Hepatocyte (in vitro differentiated cells): Measurements from ENCODE around the gene ARL15. TPM values are rescaled to one million over a fixed set of nuclear protein-coding genes. Genes with fewer than 3 reads are reported as not detected.

Experiments used
- DNase-seq: peaks from one replicate; pipeline ENCODE4 v3.0.0-alpha.2; 2016; ENCODE audit warnings: low spot score
- H2AFZ ChIP-seq: fragments of 200-600 bp; sonication (generic); 2 replicates; pipeline ENCODE4 v1.6.0; 2016; ENCODE audit warnings: antibody characterized with exemption, mild to moderate bottlenecking
- H3K27ac ChIP-seq: fragments of 200-600 bp; sonication (generic); 2 replicates; pipeline ENCODE4 v1.5.1; 2016; ENCODE audit warnings: mild to moderate bottlenecking
- H3K27me3 ChIP-seq: fragments of 200-600 bp; sonication (generic); 2 replicates; pipeline ENCODE4 v1.6.1; 2016
- H3K36me3 ChIP-seq: fragments of 200-600 bp; sonication (generic); replicated peaks from 2 replicates; pipeline ENCODE4 v1.5.1; 2016; ENCODE audit warnings: low read depth; ENCODE audit not compliant: insufficient read depth
- H3K4me1 ChIP-seq: fragments of 200-600 bp; sonication (generic); 2 replicates; pipeline ENCODE4 v1.5.1; 2016; ENCODE audit warnings: mild to moderate bottlenecking, moderate library complexity; ENCODE audit not compliant: insufficient read depth
- H3K4me2 ChIP-seq: fragments of 200-600 bp; sonication (generic); 2 replicates; pipeline ENCODE4 v1.6.0; 2016
- H3K4me3 ChIP-seq: fragments of 200-600 bp; sonication (generic); 2 replicates; pipeline ENCODE4 v1.5.1; 2016; ENCODE audit warnings: mild to moderate bottlenecking
- H3K79me2 ChIP-seq: fragments of 200-600 bp; sonication (generic); 2 replicates; pipeline ENCODE4 v1.6.0; 2017; ENCODE audit warnings: mild to moderate bottlenecking
- H3K9me2 ChIP-seq: fragments of 200-600 bp; sonication (generic); replicated peaks from 2 replicates; pipeline ENCODE4 v1.6.0; 2017; ENCODE audit warnings: mild to moderate bottlenecking; ENCODE audit not compliant: insufficient read depth
- H3K9me3 ChIP-seq: fragments of 200-600 bp; sonication (generic); 2 replicates; pipeline ENCODE4 v1.5.1; 2016; ENCODE audit warnings: low read depth, mild to moderate bottlenecking
- H4K20me1 ChIP-seq: fragments of 200-600 bp; sonication (generic); 2 replicates; pipeline ENCODE4 v1.6.0; 2016; ENCODE audit warnings: mild to moderate bottlenecking; ENCODE audit not compliant: insufficient read depth, poor library complexity, severe bottlenecking
- CTCF ChIP-seq: fragments of 200-600 bp; sonication (generic); IDR thresholded peaks from 2 replicates; pipeline ENCODE4 v1.5.1; 2016; ENCODE audit warnings: antibody characterized with exemption, mild to moderate bottlenecking; ENCODE audit not compliant: poor library complexity
- EZH2 ChIP-seq: fragments of 200-600 bp; sonication (generic); IDR thresholded peaks from 2 replicates; pipeline ENCODE4 v1.6.1; 2016; ENCODE audit warnings: antibody characterized with exemption, mild to moderate bottlenecking, borderline replicate concordance
- EZH2phosphoT487 ChIP-seq: fragments of 200-600 bp; sonication (generic); IDR thresholded peaks from one replicate; pipeline ENCODE4 v1.6.1; 2018; ENCODE audit warnings: antibody characterized with exemption, mild to moderate bottlenecking, low read depth, moderate library complexity; ENCODE audit not compliant: unreplicated experiment, severe bottlenecking
- WGBS: methylation state at CpG from one replicate; pipeline ENCODE4 v1.1.6; 2016; ENCODE audit warnings: low lambda C conversion rate; ENCODE audit errors: missing lambda C conversion rate; 5-methylcytosine and 5-hydroxymethylcytosine counted together
- polyA plus RNA-seq: library from polyadenylated mRNA; unstranded; fragments of >200 nt; fragmentation: Nextera tagmentation; extraction: Ambion mirVana; gene quantifications from 2 replicates; pipeline ENCODE4 v1.2.1, GENCODE V29; 2016
- total RNA-seq: library from RNA; depleted of rRNA; stranded (reverse); fragments of >200 nt; gene quantifications from 2 replicates; pipeline ENCODE4 v1.2.3, GENCODE V29; 2014

Gene ARL15
- total and polyA plus RNA-seq, 2 experiments from 2014 or later: 13.3 to 66.3 TPM

GRCh38 chr5:53895091-53895683, 415.2 kb downstream of the ARL15 start:
- Histone ChIP-seq H3K36me3 (no peaks in the 10 kb centered on the region), H3K4me2 (no peak overlapping the region), H3K4me3 (no peak overlapping the region), H4K20me1 (no peaks in the 10 kb centered on the region), H3K27ac (no peak overlapping the region), H2AFZ (no peak overlapping the region), H3K27me3 (no peaks in the 10 kb centered on the region), H3K4me1 (no peaks in the 10 kb centered on the region), H3K79me2 (no peaks in the 10 kb centered on the region), H3K9me3 (no peaks in the 10 kb centered on the region), H3K9me2 (no peaks in the 10 kb centered on the region)
- DNase-seq: no peak
- 58% methylated on average over 3 of the region's 3 CpGs for WGBS
- no peak for TF ChIP-seq EZH2phosphoT487
- no peak for TF ChIP-seq EZH2
- no peak for TF ChIP-seq CTCF

- no peaks in the 10 kb centered on the region for H3K79me2 ChIP-seq
- H3K9me2 ChIP-seq: no peaks in the 10 kb centered on the region
- H3K27ac ChIP-seq: no peak overlapping the region
- WGBS: 80% methylated on average over 1 of the region's 1 CpG
- H4K20me1 ChIP-seq: no peaks in the 10 kb centered on the region
- no peak overlapping the region for H2AFZ ChIP-seq
- DNase-seq: no peak
- H3K27me3 ChIP-seq: no peaks in the 10 kb centered on the region
- no peak for TF ChIP-seq CTCF
- no peak for TF ChIP-seq EZH2phosphoT487
- no peak for TF ChIP-seq EZH2
- H3K4me2 ChIP-seq: no peak overlapping the region
- no peaks in the 10 kb centered on the region for H3K9me3 ChIP-seq
- no peaks in the 10 kb centered on the region for H3K36me3 ChIP-seq
- H3K4me3 ChIP-seq: no peak overlapping the region
- H3K4me1 ChIP-seq: no peaks in the 10 kb centered on the region
Measured at GRCh38 chr5:53893626-53894025, 416.7 kb downstream of the ARL15 start.

- no peak overlapping the region for H3K27ac ChIP-seq
- WGBS: 63% methylated on average over 1 of the region's 1 CpG
- no peaks in the 10 kb centered on the region for H3K4me1 ChIP-seq
- H4K20me1 ChIP-seq: no peaks in the 10 kb centered on the region
- no peak overlapping the region for H3K4me2 ChIP-seq
- H3K9me3 ChIP-seq: no peaks in the 10 kb centered on the region
- no peaks in the 10 kb centered on the region for H3K27me3 ChIP-seq
- DNase-seq: no peak
- no peak overlapping the region for H3K4me3 ChIP-seq
- H3K36me3 ChIP-seq: no peaks in the 10 kb centered on the region
- H3K9me2 ChIP-seq: no peaks in the 10 kb centered on the region
- no peak overlapping the region for H2AFZ ChIP-seq
- H3K79me2 ChIP-seq: no peaks in the 10 kb centered on the region
- TF ChIP-seq EZH2phosphoT487 (no peak), CTCF (no peak)
Measured at GRCh38 chr5:53892224-53892623, 418.1 kb downstream of the ARL15 start.

GRCh38 chr5:53891159-53891558, 419.2 kb downstream of the ARL15 start:
- TF ChIP-seq EZH2phosphoT487 (no peak), CTCF (no peak), EZH2 (no peak)
- Histone ChIP-seq H3K9me2 (no peaks in the 10 kb centered on the region), H3K9me3 (no peaks in the 10 kb centered on the region), H3K27me3 (no peaks in the 10 kb centered on the region), H3K4me2 (no peak overlapping the region), H3K36me3 (no peaks in the 10 kb centered on the region), H2AFZ (no peak overlapping the region), H4K20me1 (no peaks in the 10 kb centered on the region), H3K27ac (no peak overlapping the region), H3K4me1 (no peaks in the 10 kb centered on the region), H3K4me3 (no peak overlapping the region), H3K79me2 (no peaks in the 10 kb centered on the region)
- no peak for DNase-seq
- WGBS: 61% methylated on average over 4 of the region's 4 CpGs
